Mononuclear cell (primary cell): ENCODE data around the gene P2RY2. TPM values are rescaled to one million over a fixed set of nuclear protein-coding genes. Genes with fewer than 3 reads are reported as not detected.

Experiments used
- H3K27me3 ChIP-seq: 2 replicates; pipeline ENCODE4 v1.6.0; 2011; ENCODE audit warnings: low read length, control low read depth; ENCODE audit not compliant: insufficient read depth
- H3K4me1 ChIP-seq: 2 replicates; pipeline ENCODE4 v1.5.1; 2011; ENCODE audit warnings: mild to moderate bottlenecking, low read length, control low read depth; ENCODE audit not compliant: insufficient read depth
- H3K4me3 ChIP-seq: 2 replicates; pipeline ENCODE4 v1.5.1; 2011; ENCODE audit warnings: mild to moderate bottlenecking, low read length, moderate library complexity
- H3K9me3 ChIP-seq: 2 replicates; pipeline ENCODE4 v1.5.1; 2011; ENCODE audit warnings: low read depth, mild to moderate bottlenecking, control low read depth, low read length
- total RNA-seq: library from RNA; depleted of rRNA; stranded (reverse); fragments of >200 nt; gene quantifications from one replicate; pipeline ENCODE4 v1.2.3, GENCODE V29; 2012

Gene P2RY2
- total RNA-seq, 1 donor: 2.4 TPM

DNA sequence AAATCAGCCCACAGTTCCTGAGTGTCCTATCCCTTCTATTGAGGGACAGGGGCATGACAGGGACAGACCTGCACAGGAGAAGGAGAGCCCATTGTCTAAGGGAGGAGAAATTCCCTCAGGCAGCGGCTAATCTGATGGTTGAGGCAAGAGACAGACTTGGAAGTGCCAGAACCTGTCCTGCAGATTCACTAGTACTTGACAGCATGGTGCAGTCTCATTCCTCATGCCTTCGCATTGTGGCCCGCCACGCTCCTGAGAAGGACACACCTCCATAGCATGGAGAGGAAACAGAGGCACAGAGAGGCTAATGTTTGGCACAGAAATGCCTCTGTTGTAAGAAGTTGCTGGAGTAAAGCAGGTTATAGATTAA lies 57.3 kb downstream of the P2RY2 start:
- no peaks in the 10 kb centered on the region for H3K27me3 ChIP-seq
- H3K4me3 ChIP-seq: no peak overlapping the region
- no peaks in the 10 kb centered on the region for H3K9me3 ChIP-seq
- peaks cover 36% of the 10 kb centered on the region for H3K4me1 ChIP-seq

DNA sequence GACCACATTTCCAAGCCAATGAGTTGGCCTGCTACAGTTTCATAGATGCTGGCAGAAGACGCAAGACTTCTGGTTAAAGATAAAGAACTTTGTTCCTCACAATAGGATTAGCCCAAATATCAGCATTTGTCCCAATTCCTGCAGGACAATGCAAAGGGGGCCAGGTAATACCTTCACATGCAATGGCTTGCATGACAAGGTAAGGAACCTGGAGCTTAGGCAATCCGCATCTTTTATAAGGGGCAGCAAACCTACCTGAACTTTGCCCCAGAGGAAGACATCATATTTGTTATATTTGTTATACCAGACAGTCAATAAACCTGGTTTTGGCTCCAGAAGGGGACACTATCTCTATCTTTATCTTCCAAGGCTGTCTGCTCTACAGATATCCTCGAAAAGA lies 59.4 kb downstream of the P2RY2 start:
- no peak overlapping the region for H3K4me3 ChIP-seq
- no peaks in the 10 kb centered on the region for H3K27me3 ChIP-seq
- H3K4me1 ChIP-seq: peaks cover 42% of the 10 kb centered on the region
- no peaks in the 10 kb centered on the region for H3K9me3 ChIP-seq

DNA sequence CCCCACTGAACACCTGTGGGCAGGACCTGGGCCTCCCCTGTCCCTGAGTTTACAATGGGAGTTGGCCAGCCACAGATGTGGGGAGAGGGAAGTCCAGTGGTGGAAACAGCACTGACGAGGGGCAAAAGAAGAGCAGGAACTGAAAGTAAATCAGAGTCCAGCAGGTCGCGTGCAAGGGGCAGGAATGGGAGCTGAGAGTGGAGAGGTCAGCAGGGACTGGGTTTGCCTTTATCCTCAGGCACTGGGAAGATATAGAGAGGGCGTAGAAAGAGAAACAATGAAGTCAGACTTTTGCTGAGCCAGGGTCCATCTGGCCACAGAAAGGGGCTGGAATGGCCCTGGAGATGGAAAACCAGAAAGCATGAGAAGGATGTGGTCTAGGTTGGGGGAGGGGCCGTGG lies 62.5 kb downstream of the P2RY2 start:
- H3K4me1 ChIP-seq: peaks cover 34% of the 10 kb centered on the region
- H3K4me3 ChIP-seq: no peak overlapping the region
- no peaks in the 10 kb centered on the region for H3K9me3 ChIP-seq
- H3K27me3 ChIP-seq: no peaks in the 10 kb centered on the region

DNA sequence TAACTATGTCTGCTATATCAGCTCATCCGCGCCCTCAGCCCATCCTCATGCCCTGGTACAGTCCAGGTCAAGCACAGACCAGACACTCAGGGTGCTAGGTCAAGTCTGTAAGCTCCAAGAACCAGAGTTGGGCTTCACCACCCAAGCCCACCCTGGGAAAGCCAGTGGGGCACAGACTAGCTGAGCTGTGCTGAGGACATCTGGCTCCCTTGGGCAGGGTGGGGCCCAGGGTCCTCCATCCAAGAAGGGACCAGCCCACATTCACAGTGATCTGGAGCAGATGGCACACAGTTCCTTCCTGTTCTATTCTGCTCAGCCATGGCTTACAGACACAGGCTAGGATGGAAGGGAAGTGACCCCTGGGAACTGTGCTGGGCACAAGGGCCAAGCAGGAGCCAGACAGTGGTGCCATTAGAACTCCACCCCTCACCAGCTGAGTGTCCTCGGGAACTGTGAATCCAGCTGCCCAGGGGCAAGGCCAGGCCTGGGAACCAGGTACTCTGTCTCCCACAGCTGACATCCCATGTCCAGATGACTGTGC lies 63.2 kb downstream of the P2RY2 start:
- H3K4me3 ChIP-seq: no peak overlapping the region
- no peaks in the 10 kb centered on the region for H3K9me3 ChIP-seq
- H3K4me1 ChIP-seq: peaks cover 34% of the 10 kb centered on the region
- H3K27me3 ChIP-seq: no peaks in the 10 kb centered on the region

DNA sequence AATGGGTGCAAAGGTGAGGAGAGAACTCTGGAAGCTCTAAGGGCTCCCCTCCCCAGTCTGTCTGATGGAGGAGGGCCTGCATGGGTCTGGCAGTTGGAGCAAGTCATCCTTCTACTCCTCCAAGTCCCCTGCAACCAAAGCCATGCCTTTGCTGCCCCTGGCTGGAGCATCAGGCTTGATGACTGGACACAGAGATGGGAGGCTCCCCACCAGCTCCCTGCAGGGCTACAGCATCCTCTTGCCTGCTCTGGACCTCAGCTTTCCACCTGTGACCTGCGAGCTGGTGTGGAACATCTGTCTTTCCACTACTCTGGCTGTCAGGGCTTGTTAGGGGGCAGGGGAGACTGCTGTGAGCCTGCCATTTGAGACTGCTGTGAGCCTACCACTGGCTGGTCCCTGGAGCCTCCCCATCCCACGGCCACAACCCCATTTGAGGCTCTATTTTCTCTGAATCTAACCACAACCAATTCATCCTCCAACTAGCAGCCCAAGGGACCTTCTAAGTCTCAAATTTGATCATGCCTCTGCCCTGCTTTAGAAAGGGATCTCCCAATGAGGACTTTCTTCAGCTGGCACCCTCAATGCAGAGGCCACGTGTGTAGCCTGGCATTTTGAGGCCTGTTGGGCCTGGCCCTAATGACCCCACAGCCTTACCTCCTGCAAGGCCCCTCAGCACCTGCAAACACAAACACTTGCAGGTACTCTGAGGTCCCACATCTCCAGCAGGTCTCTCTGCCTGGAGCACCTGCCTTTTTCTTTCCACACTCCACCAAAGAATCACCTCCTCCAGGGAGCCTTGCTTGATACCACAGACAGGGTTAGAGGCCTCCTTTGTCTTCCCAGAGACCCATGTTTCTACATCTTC lies 63.9 kb downstream of the P2RY2 start:
- no peak overlapping the region for H3K4me3 ChIP-seq
- H3K9me3 ChIP-seq: no peaks in the 10 kb centered on the region
- no peaks in the 10 kb centered on the region for H3K27me3 ChIP-seq
- peaks cover 37% of the 10 kb centered on the region for H3K4me1 ChIP-seq

DNA sequence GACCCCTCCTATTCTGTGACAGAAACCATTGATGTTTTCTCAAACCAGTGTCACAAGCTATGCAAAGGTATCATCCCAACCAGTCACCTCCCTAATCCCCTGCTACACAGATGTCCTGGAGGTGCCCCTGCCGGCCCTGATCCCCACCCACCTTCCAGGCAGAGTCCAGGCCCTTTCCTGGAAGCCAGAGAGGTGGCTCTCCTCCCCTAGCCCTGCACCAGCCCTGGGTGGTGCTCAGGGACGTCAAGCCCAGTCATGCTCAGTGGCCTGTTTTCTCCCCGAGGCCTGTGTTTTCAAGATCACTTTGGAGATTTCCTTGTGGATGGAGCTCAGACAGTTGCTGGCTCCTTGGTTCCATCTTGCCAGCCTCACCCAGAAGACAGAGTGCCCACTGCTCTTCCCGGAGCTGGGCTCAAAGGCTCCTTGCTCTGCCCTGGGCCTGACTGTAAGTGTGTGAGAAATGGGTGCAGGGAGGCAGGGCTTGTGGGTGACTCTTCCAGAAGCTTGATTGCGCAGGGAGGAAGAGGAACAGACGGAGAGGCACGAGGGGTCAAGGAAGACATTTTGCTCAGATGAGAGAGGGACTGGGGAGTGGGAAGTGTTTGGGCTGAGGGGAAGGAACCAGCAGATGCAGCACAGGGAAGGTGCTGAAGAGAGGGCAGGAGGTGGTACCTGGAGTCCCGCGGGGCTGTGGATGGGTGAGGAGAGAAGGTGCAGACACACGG lies 65.4 kb downstream of the P2RY2 start:
- Histone ChIP-seq H3K4me1 (peaks cover 51% of the 10 kb centered on the region), H3K27me3 (no peaks in the 10 kb centered on the region), H3K9me3 (no peaks in the 10 kb centered on the region), H3K4me3 (no peak overlapping the region)

DNA sequence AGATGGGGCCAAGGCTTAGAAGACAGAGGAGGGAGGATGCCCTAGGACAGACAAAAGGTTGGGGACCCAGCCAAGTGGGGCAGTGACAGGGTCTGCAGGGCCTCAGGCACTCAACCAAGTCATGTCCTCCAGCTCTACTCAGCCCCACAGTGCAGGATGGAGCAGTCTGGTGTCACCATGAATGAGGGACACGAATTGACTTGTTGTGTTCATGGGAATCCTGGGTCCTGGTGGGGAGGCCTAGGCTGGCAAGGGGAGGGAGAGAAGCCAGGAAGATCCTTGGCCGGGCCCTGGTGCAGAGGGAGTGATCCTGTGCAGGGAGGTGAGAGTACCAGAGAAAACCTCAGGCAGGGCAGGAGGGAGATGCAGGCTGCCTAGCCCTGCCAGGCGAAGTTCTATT lies 66.0 kb downstream of the P2RY2 start:
- Histone ChIP-seq H3K9me3 (no peaks in the 10 kb centered on the region), H3K4me1 (peaks cover 58% of the 10 kb centered on the region), H3K27me3 (no peaks in the 10 kb centered on the region), H3K4me3 (no peak overlapping the region)

DNA sequence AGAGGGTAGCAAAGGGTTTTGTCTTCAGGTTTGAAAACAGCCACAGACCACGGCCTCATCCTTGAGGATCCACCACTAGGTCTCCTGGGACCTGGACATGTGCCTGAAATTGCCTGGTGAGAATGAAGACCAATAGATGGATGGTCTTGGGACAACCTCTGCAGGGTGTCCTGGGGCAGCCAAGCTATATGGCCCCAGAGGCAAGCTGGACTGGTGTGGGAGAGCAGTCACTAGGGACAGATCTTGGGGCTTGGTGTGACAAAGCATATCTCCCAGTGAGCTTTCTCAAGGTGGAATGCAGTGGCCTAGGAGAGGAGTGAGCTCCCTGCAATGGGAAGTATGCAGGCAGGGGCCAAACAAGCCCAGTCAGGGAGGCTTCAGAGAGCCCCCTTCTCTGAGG lies 67.6 kb downstream of the P2RY2 start:
- no peak overlapping the region for H3K4me3 ChIP-seq
- no peaks in the 10 kb centered on the region for H3K9me3 ChIP-seq
- no peaks in the 10 kb centered on the region for H3K27me3 ChIP-seq
- H3K4me1 ChIP-seq: peaks cover 62% of the 10 kb centered on the region

Other genes starting within 250 kb of the P2RY2 start
- 28.2 TPM for gene FCHSD2, start 76.0 kb upstream of the P2RY2 start, total RNA-seq
- gene P2RY6, start 54.1 kb downstream of the P2RY2 start, total RNA-seq: 0.42 TPM
- 0.31 TPM for gene ARHGEF17, start 90.0 kb downstream of the P2RY2 start, total RNA-seq
- gene RELT, start 158.1 kb downstream of the P2RY2 start, total RNA-seq: 64.0 TPM